Measurements from ENCODE around the gene NPPC.
"Not testable (repeated sequence)": the region's sequence is repeated elsewhere in the genome, so short reads cannot be mapped to it uniquely, and the experiment has no call there.

The NPPC gene

GRCh38 chr2:231926180-231926741 is at the start of gene NPPC:
Gene NPPC (minus strand): TSS chr2:231926396. CDS start chr2:231926249, 147 bp downstream.
- DNase-seq, result peak; percentile 46

GRCh38 chr2:231975001-231975400 is 48.8 kb upstream of the NPPC start:
- DNase-seq, result no peak

- DNase-seq, result no peak
These were observed 44.3 kb upstream of the NPPC start for GRCh38 chr2:231970461-231970860.

- DNase-seq, result no peak
These were observed 42.6 kb upstream of the NPPC start for GRCh38 chr2:231968820-231969219.

GRCh38 chr2:231966886-231967285 is 40.7 kb upstream of the NPPC start:
- DNase-seq, result no peak

GRCh38 chr2:231965102-231965501 is 38.9 kb upstream of the NPPC start:
- no peak for DNase-seq

- peak; percentile 76 for DNase-seq
These were observed 35.4 kb upstream of the NPPC start, which contains the start of gene DIS3L2 for GRCh38 chr2:231961349-231962166. Gene DIS3L2 (plus strand): TSS chr2:231961713. CDS start chr2:232014928, 53,215 bp downstream.

GRCh38 chr2:231960810-231961348 is 34.7 kb upstream of the NPPC start:
- DNase-seq, result no peak

- DNase-seq, result no peak
These were observed 31.9 kb upstream of the NPPC start for GRCh38 chr2:231957913-231958763.

GRCh38 chr2:231955758-231956472 is 29.7 kb upstream of the NPPC start:
- no peak for DNase-seq

- no peak for DNase-seq
These were observed 25.3 kb upstream of the NPPC start for GRCh38 chr2:231951452-231952035.

- DNase-seq, result no peak
These were observed 21.5 kb upstream of the NPPC start for GRCh38 chr2:231947694-231948093.

GRCh38 chr2:231947112-231947511 is 20.9 kb upstream of the NPPC start:
- not testable (repeated sequence) for DNase-seq

GRCh38 chr2:231946241-231946814 is 20.1 kb upstream of the NPPC start:
- DNase-seq, result no peak

- DNase-seq, result no peak
These were observed 16.0 kb upstream of the NPPC start for GRCh38 chr2:231942180-231942579.

GRCh38 chr2:231941673-231942072 is 15.5 kb upstream of the NPPC start:
- no peak for DNase-seq

- no peak for DNase-seq
These were observed 14.6 kb upstream of the NPPC start for GRCh38 chr2:231940795-231941194.

- no peak for DNase-seq
These were observed 12.8 kb upstream of the NPPC start for GRCh38 chr2:231939022-231939421.

GRCh38 chr2:231937057-231937456 is 10.9 kb upstream of the NPPC start:
- no peak for DNase-seq

- DNase-seq, result no peak
These were observed 10.3 kb upstream of the NPPC start for GRCh38 chr2:231936491-231936890.

GRCh38 chr2:231935815-231936214 is 9.6 kb upstream of the NPPC start:
- DNase-seq, result no peak

- DNase-seq, result no peak
These were observed 9.0 kb upstream of the NPPC start for GRCh38 chr2:231935207-231935524.

All from stimulated activated naive CD4-positive, alpha-beta T cell treated with Interleukin-2 at 50 U/mL for 16 hours (primary cell).